GM19324 (cell line): Measurements from ENCODE around the gene GALNT8.

Source experiments
- ATAC-seq: cut with Tn5 transposase; IDR thresholded peaks from one replicate; pipeline ENCODE4 v1.9.1; 2021; ENCODE audit warnings: mild to moderate bottlenecking, moderate library complexity; ENCODE audit not compliant: unreplicated experiment, low FRiP score

The GALNT8 gene

DNA sequence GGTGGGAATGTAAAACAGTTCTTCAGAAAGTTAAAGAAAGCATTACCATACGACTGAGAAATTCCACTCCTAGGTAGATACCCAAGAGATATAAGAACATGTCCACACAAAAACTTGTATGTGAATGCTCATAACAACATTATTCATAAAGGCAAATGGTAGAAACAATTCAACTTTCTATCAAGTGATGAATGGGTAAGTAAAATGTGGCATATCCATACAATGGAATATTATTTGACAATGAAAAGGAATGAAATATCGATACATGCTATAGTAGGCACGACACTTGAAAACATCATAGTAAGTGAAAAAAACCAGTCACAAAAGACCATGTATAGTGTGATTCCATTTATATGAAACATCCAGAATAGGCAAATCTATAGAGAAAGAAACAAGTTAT lies 71.3 kb downstream of the GALNT8 start:
- ATAC-seq, result no peak

GRCh38 chr12:4794491-4794890 lies 74.3 kb downstream of the GALNT8 start:
- no peak for ATAC-seq

DNA sequence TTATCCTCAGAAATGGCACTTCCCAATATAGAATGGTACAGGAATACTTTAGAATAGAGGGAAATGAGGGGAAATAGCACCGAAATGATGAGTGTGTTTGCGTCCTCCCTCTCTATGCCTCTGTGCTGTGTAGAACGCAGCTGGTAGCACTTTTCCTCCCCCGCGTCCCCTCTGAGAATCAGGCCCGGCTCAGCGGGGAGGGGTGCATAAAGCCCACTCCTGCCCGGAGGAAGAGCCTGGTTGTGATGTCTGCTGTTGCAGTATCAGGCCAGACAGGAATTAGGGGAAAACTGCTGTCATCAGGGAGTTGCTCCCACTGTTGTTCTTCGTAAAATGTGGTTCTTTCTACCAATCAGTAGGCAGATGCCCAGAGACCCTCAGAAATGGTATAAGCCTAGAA lies 76.0 kb downstream of the GALNT8 start:
- ATAC-seq, result no peak

DNA sequence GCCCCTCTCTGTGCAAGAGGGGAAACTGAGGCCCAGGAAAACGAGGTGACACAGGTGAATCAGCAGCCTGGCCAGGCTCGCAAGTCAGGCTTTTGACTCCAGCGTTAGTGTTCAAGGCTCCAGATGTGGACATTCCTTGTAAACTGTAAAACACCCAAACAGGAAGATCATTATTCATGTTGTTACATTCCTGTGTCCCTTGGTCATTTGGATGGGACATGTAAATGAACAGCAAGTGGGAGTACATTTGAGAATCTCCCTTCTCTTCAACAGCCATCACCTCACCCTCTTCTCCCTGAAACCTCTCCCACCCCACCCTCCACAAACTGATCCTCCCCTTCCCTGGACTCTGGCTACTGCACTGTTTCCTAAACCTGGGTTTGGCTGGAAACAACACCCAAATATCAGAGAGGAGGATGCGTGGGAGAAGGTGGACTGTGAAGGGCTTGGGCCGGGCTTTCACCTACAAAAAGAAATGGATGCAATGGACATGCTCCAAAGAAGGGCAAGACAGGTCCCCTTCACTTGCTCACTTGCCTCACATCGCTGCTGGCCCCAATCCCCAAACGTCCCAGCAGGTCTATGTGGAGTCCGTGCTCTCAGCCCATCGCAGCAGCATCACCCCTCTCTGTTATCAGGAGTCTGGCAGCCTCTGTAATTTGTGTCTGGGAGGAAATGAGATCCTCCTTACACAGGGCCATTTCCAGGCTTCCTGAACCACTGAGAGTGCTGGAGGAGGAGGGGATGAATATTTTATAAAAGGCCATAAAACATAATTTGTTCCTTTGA lies 76.7 kb downstream of the GALNT8 start:
- ATAC-seq, result no peak

DNA sequence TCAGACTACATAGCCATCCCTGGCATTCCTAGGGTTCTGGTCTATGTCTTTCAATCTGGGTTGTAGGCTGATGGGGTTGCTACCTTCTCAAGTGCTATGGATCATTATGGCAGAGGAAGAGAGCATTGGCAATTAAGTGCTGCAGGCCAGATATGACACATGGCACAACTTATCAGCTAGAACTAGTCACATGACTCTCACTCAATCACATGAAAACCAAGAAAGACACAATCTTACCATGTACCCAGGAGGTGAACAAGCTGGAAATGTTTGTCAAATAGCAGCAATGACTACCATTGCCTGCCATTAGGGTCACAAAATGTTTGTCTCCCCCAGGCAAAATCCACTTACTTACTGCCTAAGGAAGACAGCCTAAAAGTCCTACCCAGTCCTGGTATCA lies 80.4 kb downstream of the GALNT8 start:
- ATAC-seq, result no peak

DNA sequence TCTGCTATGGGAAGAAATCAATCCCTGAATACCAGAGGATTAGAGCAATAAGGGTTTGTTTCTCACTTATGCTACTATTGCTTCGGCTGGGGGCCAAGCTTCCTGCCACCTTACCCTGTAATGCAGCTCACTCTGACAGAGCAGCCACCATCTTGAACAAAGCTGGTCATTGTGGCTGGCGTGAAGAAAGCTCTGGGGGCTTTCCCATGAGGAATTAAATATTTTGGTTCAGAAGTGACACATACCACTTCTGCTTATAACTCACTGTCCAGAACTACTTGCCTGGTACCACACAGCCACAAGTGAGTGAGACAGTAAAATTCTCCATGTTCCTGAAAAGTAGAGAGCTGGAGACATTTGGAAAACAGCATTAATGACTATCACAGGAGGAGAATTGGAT lies 82.6 kb downstream of the GALNT8 start:
- ATAC-seq, result no peak

- no peak for ATAC-seq
Measured at GRCh38 chr12:4806439-4807115, 86.4 kb downstream of the GALNT8 start.

DNA sequence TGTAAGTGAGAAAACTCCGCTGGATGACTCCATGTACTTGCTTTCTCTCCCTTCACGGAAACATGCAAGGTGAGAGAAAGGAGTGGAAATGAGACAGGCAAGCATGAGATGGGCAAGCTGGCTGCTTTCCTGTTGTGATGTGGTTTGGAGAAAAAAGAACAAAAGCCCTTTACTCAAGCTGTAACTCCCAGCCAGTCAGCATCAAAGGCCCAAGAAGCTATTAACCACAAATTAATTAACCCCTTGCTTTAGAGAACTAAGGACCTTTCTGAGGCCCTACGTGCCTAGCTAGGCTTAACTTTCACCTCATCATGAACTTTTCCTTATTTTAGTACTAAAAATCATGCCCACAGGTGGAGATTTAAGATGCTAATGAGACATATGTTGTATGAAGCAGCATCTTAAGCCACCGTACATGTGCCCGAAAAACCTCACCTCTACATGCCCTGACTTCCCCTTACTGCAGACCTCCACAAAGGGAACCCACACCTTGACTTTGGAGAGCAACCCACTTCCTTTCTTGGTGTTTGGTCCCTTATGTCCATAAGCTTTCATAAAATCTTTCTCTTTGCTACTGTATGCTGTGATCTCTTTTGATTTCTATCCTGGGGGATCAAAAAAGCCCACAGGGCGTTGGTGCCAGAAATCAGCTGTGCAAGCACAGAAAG lies 87.0 kb downstream of the GALNT8 start:
- no peak for ATAC-seq

- no peak for ATAC-seq
Measured at GRCh38 chr12:4807813-4808212, 87.6 kb downstream of the GALNT8 start.

GRCh38 chr12:4809013-4809448 lies 88.8 kb downstream of the GALNT8 start:
- ATAC-seq, result no peak

DNA sequence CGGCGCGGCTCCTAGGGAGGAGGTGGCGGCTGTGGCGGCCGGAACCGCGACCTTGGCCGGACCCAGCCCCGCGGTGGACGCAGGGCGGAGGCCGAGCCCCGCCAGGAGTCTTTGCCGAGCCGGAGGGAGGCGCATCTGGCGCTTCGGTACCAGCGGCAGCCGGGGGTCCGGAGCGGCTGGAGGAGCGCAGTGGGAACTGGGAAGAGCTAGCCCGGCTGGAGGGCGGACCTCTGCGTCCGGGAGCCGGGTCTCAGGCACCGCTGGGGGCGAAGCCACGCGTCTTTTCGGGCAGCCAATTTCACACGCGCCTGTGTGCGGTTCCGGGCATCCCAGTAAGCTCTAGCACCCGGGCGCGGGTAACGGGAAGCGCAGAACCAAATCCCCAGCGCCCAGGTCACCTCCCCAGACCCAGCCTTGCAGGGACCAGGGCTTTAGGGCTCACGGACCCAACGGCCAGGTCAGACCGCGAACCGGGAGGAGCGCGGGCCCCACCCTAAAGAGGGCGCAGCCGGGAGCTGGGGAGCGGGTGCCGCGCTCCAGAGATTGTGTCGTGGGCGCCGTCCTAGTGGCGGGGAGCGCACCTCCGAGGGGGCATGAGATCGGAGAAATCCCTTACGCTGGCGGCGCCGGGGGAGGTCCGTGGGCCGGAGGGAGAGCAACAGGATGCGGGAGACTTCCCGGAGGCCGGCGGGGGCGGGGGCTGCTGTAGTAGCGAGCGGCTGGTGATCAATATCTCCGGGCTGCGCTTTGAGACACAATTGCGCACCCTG lies 89.4 kb downstream of the GALNT8 start:
- no peak for ATAC-seq

DNA sequence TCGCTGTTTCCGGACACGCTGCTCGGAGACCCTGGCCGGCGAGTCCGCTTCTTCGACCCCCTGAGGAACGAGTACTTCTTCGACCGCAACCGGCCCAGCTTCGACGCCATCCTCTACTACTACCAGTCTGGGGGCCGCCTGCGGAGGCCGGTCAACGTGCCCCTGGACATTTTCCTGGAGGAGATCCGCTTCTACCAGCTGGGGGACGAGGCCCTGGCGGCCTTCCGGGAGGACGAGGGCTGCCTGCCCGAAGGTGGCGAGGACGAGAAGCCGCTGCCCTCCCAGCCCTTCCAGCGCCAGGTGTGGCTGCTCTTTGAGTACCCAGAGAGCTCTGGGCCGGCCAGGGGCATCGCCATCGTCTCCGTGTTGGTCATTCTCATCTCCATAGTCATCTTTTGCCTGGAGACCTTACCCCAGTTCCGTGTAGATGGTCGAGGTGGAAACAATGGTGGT lies 90.0 kb downstream of the GALNT8 start:
- no peak for ATAC-seq

DNA sequence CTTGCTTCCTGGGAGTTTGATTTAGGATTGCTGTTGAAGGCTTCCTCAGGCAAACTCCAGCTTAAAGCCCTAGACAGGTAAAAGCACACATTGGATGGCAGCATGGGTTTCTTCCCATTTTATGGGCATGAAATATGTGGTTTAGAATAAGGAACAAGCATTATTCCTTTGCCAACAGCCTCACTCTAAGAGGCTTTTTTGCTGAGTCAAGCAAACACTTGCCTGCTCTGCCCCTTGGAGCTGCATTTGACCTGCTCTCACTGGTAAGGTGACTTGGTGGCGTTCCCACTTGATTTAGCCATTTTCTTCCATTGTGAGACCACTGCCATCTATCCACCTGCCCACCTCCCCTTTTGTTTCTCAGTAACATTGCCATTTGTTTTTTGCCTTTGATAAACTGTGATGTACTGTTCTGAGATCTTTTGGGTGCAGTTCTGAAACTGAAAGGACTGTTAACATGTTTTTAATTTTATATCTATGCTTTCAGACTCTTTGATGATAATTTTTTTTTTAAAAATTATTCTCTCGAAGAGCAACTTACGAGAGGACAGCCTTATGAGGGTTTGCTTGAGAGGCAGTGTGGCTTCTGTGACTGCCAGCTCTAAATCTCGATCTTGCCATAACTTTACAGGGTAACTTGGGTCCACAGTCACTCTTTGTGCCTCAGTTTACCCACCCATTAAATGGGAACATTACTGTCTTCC lies 92.6 kb downstream of the GALNT8 start:
- ATAC-seq, result no peak

DNA sequence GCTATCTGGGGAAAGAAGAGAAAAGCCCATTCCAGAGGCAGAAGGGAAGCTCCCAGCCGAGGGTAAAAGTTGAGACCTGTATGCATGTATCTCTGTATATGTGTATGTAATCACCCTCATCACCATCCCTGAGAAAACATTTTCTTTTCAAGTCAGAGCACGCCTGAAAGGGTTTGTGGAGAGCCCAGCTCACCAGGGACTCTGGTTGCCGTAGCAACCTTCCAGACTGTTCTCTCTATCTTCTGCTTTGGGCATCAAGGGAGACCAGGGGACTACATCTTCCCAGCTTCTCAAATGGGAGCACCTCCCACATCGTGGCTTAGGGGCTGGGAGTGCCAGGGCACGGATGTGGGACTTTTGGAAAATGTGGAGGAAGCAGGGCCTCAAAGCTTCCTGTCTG lies 93.5 kb downstream of the GALNT8 start:
- ATAC-seq, result no peak

DNA sequence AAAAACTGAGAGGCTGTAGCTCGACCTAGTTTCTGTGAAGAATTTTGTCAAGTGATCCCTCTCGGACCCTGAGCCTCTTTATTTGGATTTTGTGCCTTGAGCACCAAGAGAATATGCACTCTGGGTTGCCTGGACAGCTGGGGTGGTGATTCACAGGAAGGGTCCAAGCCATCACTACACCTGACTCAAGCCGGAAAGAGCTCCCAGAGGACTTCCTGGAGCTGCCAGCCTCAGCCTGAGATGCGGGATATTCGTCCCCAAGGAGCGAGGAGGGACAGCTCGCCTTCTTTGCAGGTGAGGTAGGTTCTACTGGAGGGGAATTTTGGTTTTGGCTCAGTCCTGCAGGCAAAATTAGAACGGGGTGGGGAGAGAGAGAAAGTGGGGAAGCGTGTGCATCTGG lies 94.3 kb downstream of the GALNT8 start:
- ATAC-seq, result no peak

DNA sequence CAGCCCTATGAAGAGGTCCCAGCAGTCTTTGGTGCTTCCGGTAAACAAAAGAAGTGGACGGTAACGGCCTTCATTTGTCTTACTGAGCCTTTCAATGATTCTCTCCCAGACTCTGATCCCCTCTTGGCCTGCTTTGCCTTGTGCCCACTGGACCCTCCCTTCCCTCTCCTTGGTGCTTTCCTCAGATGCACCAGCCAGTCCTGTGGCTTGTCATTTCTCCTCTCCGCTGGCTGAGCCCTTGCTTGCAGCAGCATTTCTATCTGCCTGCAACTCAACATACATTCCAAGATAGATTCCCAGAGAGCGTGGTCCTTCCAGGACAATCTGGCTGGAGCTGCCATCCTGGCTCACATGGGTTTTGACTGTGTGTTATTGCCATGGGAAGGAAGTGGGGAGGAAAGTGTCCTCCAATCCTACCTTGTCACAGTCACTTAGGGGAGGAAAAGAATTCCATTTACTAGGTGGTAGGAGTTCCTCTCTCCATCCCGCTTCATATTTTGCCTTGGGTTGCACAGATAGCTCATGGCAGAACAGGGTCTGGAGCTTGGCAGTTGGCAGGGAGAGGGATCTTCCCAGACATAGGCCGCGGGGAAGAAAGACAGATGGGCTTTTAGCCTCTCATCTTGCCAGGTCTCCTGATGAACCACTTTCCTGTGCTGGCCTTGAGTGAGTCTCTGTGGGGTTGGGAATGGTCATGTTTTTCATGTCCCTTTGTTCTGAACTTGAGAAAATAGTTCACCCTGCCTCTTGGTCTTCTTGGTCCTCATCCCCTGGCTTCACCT lies 96.7 kb downstream of the GALNT8 start:
- ATAC-seq, result no peak

GRCh38 chr12:4817880-4818279 lies 97.7 kb downstream of the GALNT8 start:
- no peak for ATAC-seq

DNA sequence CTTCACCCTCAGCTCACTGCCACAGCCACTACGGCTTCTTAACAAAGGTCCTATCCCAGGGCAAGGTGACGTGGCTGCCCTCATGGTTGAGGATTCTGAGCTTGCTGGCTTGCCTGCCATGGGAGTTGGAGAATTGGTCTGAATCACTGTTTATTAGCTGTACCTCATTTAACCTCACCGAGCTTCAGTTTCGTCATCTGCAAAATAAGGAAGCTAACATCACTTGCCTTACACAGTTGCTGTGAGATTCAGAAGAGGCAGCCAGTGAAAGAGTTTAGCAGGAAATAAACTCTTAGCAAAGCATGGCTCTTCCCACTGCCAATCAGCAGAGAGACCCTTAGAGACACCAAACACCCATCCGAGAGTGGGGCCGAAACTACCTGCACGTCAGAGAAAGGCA lies 99.5 kb downstream of the GALNT8 start:
- no peak for ATAC-seq

GRCh38 chr12:4820971-4821370 lies 100.8 kb downstream of the GALNT8 start:
- no peak for ATAC-seq
